Ishikawa (cell line): ENCODE data around the gene PAPSS2.

Experiments used
- EP300 ChIP-seq: IDR thresholded peaks from 2 replicates; pipeline ENCODE4 v1.6.1; 2012; ENCODE audit warnings: borderline replicate concordance
- MAX ChIP-seq: IDR thresholded peaks from 2 replicates; pipeline ENCODE4 v1.6.1; 2012
- REST ChIP-seq: IDR thresholded peaks from 2 replicates; pipeline ENCODE4 v1.6.1; 2012; ENCODE audit warnings: low read depth, mild to moderate bottlenecking

GRCh38 chr10:87664276-87664701, 4.6 kb downstream of the PAPSS2 start:
- TF ChIP-seq MAX: no peak
- TF ChIP-seq REST: no peak
- TF ChIP-seq EP300: no peak
